ENCODE data around the gene PALB2. TPM values are rescaled to one million over a fixed set of nuclear protein-coding genes. Genes with fewer than 3 reads are reported as not detected.

Gene PALB2
- total RNA-seq, 4 donors from 2014 or later: 6.0 to 11.0 (median 7.3) TPM

- no peak for TF ChIP-seq CTCF (IDR thresholded peaks at IDR 0.05 in 4 of 5, conservative IDR thresholded peaks at IDR 0.05 in 1 of 5)
- peak in 1 of 2 donors; percentile 11 for TF ChIP-seq POLR2A (IDR thresholded peaks at IDR 0.05)
- in situ Hi-C loops (cut with MboI; ENCODE audit: low sequenced_read_pairs in 4 of 4): no loop called here
- H3K27me3 ChIP-seq: no peaks in the 10 kb centered on the region
- ATAC-seq: peak; percentile 47 to 64
- intact Hi-C loops (cut with DNase I; ENCODE audit: low total_unique reads): no loop called here
- H3K4me1 ChIP-seq: peaks cover 77 to 80% of the 10 kb centered on the region in 2 donors
- H3K36me3 ChIP-seq: peaks cover 0 to 82% of the 10 kb centered on the region in 2 donors
- H3K27ac ChIP-seq: peak overlapping the region; percentile 89 to 98 (median 96)
- peak; percentile 58 to 81 for DNase-seq
- no peaks in the 10 kb centered on the region for H3K9me3 ChIP-seq
- H3K4me3 ChIP-seq: peak overlapping the region in 1 of 4 donors; percentile 2
Observed at GRCh38 chr16:23563186-23563585, 77.9 kb downstream of the PALB2 start.

GRCh38 chr16:23562505-23562904, 78.6 kb downstream of the PALB2 start:
- intact Hi-C loops (cut with DNase I; ENCODE audit: low total_unique reads): no loop called here
- peak overlapping the region; percentile 89 to 98 (median 96) for H3K27ac ChIP-seq
- ATAC-seq (peak; percentile 12 to 17), DNase-seq (peak; percentile 38 to 68)
- H3K9me3 ChIP-seq: no peaks in the 10 kb centered on the region
- H3K4me3 ChIP-seq: peak overlapping the region in 1 of 4 donors; percentile 2
- H3K36me3 ChIP-seq: peaks cover 0 to 75% of the 10 kb centered on the region in 2 donors
- TF ChIP-seq CTCF (IDR thresholded peaks at IDR 0.05 in 4 of 5, conservative IDR thresholded peaks at IDR 0.05 in 1 of 5): no peak
- TF ChIP-seq POLR2A (IDR thresholded peaks at IDR 0.05): no peak
- H3K27me3 ChIP-seq: no peaks in the 10 kb centered on the region
- in situ Hi-C loops (cut with MboI; ENCODE audit: low sequenced_read_pairs in 4 of 4): no loop called here
- H3K4me1 ChIP-seq: peaks cover 77 to 80% of the 10 kb centered on the region in 2 donors

GRCh38 chr16:23561586-23561985, 79.5 kb downstream of the PALB2 start:
- Histone ChIP-seq H3K27me3 (no peaks in the 10 kb centered on the region), H3K36me3 (peaks cover 0 to 66% of the 10 kb centered on the region in 2 donors), H3K9me3 (no peaks in the 10 kb centered on the region), H3K4me3 (peak overlapping the region in 1 of 4 donors; percentile 68), H3K27ac (peak overlapping the region; percentile 89 to 98 (median 96)), H3K4me1 (peaks cover 78 to 81% of the 10 kb centered on the region in 2 donors)
- ATAC-seq (no peak), DNase-seq (no peak)
- intact Hi-C loops (cut with DNase I; ENCODE audit: low total_unique reads): no loop called here
- TF ChIP-seq CTCF (IDR thresholded peaks at IDR 0.05 in 4 of 5, conservative IDR thresholded peaks at IDR 0.05 in 1 of 5) (no peak), POLR2A (IDR thresholded peaks at IDR 0.05) (no peak)
- in situ Hi-C loops (cut with MboI; ENCODE audit: low sequenced_read_pairs in 4 of 4): no loop called here

DNA sequence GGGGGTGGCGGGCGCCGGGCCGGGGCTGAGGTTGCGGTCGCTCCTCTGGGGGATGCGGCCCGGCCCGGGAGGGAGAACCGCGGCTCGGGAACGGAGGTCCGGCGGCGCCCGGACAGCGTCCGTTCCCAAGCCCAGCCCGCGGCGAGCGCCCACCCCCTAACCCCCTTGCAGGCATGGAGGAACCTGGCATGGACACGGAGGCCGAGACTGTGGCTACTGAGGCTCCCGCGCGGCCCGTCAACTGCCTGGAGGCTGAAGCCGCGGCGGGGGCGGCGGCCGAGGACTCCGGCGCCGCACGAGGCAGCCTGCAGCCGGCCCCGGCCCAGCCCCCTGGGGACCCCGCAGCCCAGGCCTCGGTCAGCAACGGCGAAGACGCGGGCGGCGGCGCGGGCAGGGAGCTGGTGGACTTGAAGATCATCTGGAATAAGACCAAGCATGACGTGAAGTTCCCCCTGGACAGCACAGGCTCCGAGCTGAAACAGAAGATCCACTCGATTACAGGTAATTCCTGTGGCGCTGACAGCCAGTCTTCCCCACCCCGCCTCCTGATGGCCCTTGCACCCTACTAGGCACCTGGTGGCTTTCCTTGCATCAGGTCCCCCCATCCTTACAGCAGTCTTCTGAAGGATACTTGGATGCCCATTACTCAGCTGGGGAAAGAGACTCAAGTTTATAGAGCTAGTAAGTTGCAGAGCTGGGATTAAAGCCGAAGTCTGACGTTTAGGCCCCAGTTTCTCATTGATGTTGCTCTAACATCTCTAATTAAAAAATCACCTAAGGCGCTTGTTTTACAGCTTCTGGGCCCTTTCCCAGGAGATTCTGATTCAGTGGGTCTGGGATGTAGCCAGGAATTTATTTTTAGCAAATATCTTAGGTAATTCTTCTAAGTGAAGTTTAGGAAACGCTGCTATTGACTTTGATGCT, 83.1 kb downstream of the PALB2 start:
- peaks cover 0 to 42% of the 10 kb centered on the region in 2 donors for H3K36me3 ChIP-seq
- intact Hi-C loops (cut with DNase I; ENCODE audit: low total_unique reads) (loop anchor here (1.0 to 10.0 kb wide), 6 partner anchors 38 to 1606 kb away; partner anchors contain the start of genes COG7, NDUFAB1, RBBP6 and UQCRC2), in situ Hi-C loops (cut with MboI; ENCODE audit: low sequenced_read_pairs in 4 of 4) (loop anchor here in 2 of 4 donors (5.0 kb wide), 2 partner anchors 34 to 39 kb away; partner anchors contain the start of gene NDUFAB1 (in 1 of the 2))
- H3K4me1 ChIP-seq: peaks cover 53 to 54% of the 10 kb centered on the region in 2 donors
- TF ChIP-seq CTCF (IDR thresholded peaks at IDR 0.05 in 4 of 5, conservative IDR thresholded peaks at IDR 0.05 in 1 of 5): no peak
- TF ChIP-seq POLR2A (IDR thresholded peaks at IDR 0.05): peak in 1 of 2 donors; percentile 1
- peak overlapping the region; percentile 89 to 98 (median 96) for H3K27ac ChIP-seq
- no peaks in the 10 kb centered on the region for H3K27me3 ChIP-seq
- ATAC-seq (peak; percentile 19 to 31), DNase-seq (peak; percentile 21 to 68)
- peak overlapping the region; percentile 63 to 84 (median 74) for H3K4me3 ChIP-seq
- H3K9me3 ChIP-seq: no peaks in the 10 kb centered on the region
